HG03108 (cell line): ENCODE data around the gene FAM83F.
"Not testable (repeated sequence)": the region's sequence is repeated elsewhere in the genome, so short reads cannot be mapped to it uniquely, and the experiment has no call there.

ENCODE experiments used
- ATAC-seq: cut with Tn5 transposase; IDR thresholded peaks from one replicate; pipeline ENCODE4 v1.9.1; 2021; ENCODE audit warnings: moderate library complexity; ENCODE audit not compliant: unreplicated experiment

The FAM83F gene

DNA sequence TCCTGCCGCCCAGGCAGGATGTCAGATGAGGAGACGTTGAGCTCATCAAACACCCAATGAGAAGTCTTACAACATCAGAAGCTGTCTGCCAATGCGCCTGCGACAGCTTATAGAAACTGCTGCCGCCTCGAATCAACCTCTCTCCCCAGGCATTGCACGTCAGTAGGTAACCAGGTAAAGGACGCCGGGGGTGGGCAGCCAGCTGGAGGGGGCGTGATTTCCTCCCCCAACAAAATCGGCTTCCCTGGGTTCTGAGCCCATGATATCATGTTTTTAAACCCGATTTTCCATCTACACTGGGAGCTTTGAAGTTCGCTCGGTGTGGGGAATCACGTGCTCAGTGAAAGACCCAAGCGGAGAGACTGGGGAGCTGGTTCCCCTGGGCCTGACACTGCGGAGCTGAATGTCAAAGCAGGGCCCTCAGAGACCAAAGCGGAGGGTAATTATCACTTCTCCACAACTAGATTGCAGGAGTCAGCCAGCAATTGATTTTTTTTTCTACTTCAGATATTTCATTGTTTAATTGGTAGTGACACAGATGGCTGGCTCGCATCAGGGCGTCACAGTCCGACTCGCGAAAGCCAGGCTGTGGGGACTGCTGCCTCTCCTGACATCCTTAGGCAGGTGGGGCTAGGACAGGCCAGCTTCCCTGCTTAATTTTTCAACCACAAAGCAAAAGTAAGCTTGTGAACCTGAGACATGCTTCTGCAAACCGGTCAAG is 15.4 kb downstream of the FAM83F start:
- no peak for ATAC-seq

DNA sequence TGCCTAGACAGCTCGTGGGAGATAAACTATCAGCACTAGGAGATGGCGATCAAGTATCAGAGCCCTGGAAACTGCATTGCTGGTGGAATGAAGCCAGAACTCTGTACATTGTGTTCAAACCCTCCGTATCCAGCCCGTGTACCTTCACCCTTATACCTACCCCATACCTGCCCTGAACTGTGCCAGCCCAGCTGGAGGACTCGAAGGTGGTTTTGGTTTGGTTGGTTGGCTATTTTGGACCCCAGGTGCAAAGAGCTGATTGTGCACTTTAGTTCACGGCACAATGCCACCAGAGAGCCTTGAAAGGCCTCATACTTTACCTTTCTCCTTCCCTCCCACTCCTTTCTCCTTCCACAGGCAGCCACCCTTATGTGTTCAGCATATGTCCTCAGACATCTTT is 16.0 kb downstream of the FAM83F start:
- no peak for ATAC-seq

DNA sequence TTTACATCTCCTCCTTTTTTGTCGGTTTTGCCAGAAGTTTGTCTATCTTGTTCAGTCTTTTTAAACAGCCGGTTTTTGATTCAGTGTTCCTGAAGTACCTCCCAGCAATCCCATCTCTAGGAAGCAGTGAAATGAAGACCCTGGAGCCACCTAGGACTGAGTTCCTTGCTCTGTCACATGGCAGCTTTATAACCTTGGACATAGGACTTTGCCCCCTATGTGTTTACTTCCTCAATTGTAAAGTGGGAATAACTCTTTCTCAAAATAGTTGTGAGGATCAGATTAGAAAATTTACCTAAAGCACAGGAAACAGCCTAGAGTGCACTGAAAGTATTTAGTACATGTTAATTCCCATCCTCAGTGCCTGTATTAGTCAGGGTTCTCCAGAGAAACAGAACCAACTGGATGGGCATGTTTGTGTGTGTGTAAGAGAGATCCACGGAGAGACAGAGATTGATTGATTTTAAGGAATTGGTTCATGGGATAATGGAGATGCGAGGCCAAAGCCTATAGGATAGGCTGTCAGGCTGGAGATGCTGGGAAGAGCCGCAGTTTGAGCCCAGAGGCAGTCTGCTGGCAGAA is 20.0 kb downstream of the FAM83F start:
- ATAC-seq = no peak

DNA sequence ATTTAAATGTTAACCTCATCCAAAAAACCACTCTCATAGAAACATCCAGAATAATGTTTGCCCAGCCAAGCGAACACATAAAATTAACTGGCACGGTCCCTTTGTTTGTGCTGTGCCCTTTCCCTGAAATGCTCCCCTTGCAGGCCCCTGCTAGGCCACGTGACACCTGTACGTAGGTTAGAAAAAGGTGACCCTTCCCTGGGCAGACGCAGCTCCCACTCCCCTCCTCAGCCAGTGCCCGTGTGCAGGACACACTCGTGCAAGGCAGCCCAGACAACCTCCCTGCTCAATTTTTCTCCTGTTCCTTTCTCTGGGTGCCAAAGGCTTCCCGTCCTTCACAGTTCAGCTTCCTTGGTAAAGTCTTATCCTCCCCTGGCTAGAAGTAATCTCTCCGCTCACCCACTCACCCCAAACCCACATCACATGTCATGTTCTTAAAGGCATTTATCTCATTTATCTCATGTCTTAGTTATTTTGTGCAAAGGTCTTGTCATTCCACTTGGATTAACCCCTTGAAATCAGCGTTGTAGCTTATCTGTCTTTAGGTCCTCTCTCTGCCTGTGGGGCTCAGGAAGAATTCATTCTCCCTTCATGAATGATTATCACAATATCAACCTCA is 20.7 kb downstream of the FAM83F start:
- no peak for ATAC-seq

DNA sequence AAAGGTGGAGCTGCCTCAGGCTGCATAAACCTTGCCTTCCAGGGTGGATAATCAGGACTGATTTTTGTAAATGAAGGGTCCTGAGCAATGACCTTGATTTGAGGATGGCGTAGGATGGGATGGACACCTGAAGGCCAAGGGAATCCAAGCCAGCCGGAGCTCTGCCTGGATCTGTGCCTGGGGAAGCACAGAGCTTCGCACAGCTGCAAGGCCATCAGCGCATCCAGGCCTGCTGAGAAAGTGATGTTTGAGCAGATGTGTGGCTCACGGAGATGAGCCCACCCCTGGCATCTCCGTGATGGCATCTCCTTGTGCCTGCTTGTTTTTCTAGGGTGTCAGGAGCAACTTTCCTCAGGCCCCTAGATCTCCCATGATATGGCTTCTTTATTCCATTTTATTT is 23.3 kb downstream of the FAM83F start:
- no peak for ATAC-seq

DNA sequence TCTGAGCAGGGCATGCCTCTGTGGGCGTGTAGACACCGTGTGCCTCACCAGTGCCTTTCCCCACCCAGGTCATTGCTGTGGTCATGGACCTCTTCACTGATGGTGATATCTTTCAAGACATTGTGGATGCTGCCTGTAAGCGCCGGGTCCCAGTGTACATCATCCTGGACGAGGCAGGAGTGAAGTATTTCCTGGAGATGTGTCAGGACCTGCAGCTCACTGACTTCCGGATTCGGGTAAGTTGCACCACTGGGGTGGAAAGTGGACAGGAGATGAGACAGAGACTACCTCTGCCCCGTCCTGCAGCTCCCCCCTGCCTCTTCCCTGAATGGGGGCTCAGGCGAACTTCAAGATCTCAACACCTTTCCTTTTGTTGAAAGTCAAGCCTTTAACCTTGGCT is 24.3 kb downstream of the FAM83F start:
- no peak for ATAC-seq

DNA sequence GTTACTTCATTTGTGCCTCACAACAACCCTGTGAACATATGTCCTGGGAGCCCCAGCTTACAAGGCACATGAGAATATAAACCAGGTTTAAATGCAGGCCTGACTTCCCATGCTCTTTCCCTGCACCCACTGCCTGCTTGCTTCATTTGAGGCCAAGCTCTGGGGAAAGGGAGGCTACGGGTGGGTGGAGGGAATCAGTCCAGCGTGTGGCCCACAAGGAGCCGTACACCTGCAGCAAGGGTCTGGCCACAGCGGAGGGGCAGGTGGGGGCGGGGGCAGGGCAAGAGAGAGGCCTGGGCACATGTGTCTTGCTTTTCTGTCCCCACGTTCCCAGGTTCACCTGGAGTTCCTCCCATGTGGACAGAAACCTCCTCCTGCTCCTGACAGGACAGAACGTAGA is 26.2 kb downstream of the FAM83F start:
- ATAC-seq = no peak

DNA sequence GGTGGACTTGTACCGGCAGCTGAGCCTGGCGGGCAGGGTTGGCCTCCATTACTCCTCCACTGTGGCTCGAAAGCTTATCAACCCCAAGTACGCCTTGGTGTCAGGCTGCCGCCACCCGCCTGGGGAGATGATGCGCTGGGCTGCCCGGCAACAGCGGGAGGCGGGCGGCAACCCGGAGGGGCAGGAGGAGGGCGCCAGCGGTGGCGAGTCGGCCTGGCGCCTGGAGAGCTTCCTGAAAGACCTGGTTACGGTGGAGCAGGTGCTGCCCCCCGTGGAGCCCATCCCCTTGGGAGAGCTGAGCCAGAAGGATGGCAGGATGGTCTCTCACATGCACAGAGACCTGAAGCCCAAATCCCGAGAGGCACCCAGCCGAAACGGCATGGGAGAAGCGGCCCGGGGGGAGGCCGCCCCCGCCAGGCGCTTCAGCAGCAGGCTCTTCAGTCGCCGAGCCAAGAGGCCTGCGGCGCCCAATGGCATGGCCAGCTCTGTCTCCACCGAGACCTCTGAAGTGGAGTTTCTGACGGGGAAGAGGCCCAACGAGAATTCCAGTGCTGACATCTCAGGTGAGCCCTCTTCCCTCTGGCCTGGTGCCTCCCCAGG is 26.7 kb downstream of the FAM83F start:
- no peak for ATAC-seq

DNA sequence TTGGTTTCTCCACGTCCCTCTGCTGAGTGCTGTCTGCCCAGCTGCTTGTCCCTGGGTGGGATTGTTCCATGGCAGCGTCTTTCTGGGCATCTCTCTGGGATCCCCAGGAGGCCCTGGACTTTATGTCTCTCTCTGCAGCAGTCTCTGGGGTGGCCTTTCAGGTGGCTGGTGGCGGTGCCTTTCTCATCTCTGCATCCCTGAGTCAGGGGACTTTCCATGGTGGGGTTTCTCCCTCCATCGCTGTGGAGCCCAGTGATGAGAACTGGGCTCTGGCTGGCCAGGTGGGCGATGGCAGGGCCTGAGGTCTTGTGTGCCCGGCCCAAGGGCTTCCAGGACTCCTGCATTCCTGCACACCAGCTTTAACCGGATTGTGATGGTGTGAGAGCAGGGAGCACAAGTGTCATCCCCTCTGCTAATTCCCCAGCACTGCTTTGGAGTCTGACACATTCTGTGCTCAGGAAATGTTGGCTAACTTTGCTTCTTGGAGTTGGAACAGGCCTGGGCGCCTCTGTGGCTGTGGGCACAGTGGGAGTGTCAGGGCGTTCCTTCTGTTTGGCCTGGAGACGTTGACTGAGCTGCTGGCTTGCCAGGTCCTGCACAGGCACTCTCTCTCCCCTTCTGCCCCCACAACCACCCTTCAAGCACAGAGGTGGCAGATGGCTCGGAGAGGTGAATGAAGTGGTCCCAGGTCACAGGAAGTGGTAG is 27.9 kb downstream of the FAM83F start:
- ATAC-seq = no peak

DNA sequence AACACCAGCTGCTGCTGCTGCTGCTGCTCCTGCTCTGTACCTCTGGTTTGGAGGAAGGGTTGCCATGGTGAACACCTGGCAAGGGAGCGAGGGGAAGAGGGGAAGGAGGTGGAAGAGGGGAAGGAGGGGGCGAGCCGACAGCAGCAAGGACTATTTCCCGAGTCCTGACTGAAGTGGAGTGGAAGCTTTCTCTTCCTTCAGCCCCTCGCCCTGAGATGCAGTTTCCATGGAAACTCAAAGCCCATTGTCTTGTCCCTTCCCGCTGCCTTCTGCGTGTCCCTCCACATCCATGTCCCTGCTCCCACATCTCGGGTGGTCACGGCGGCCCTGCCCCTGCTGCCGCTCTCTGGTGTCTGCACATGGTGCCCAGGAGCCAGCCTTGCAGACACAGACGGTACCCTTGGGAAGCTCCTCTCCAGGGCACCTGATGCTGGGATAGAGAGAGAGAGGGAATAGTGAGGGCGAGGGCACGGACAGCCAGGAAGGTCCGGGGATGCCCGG is 28.6 kb downstream of the FAM83F start:
- ATAC-seq = no peak

DNA sequence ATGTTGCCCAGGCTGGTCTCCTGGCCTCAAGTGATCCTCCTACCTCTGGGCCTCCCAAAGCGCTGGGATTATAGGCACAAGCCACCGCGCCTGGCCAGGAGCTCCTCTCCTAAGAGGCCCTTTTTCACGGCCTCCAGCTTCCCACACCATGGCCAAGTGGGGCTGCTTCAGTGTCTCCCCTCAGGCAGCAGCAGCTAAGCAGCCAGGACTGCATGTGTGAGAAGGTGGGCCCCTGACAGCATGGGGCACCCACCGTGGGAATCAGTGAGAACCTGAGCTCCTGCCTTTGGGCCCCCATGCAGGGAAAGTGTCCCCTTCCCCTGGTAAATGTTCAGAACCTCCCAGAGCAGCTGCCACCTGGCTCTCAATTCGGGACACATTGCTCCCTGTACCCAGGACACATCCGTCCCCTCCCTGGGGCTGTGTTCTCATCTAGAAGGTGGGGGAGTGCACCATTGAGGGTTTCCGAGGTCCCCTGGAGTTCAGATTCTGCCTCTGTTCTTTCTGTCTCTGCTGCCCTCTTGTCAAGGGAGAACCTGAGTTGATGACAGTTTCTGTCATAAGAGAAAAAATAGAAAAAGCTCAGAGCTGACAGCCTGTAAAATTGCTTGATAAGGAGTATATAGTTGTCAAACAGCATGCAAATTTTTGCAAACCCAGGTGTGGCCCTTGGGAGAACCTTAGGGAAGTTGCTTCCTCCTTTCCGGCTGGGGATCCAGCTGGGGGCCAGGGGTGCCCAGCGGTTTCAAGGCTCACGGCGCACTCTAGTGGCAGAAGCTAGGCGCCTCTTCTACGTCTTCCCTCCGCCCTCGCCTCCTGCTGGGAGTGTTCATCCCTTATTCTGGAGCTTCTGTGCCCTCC is 29.7 kb downstream of the FAM83F start:
- ATAC-seq = no peak

DNA sequence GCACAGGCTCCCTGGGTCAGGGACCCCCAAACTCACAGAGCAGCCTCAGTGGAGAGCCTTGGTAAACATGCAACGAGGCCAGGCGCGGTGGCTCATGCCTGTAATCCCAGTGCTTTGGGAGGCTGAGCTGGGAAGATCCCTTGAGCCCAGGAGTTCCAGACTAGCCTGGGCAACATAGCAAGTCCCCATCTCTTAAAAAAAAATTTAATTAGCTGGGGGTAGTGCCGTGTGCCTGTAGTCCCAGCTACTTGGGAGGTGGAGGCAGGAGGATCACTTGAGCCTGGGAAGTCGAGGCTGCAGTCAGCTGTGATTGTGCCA is 30.3 kb downstream of the FAM83F start:
- not testable (repeated sequence) for ATAC-seq

DNA sequence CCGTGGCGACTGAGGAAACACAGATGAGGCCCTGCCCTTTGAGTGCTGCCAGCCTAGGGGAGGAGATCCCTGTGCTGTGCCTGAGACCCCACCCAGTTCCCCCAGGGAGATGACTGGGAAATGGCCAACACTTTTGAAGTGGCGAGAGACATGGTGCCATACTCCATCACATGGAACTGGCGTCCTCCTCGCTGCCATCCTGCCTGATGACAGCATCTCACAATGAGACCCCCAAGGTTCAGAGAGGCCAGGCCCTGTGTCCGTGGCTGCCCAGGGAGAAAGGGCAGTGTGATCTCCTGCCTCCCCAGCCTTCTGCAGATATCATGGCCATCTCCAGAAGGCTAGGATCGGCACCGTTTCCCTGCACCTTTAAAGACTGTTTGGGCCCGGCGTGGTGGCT is 31.1 kb downstream of the FAM83F start:
- no peak for ATAC-seq

DNA sequence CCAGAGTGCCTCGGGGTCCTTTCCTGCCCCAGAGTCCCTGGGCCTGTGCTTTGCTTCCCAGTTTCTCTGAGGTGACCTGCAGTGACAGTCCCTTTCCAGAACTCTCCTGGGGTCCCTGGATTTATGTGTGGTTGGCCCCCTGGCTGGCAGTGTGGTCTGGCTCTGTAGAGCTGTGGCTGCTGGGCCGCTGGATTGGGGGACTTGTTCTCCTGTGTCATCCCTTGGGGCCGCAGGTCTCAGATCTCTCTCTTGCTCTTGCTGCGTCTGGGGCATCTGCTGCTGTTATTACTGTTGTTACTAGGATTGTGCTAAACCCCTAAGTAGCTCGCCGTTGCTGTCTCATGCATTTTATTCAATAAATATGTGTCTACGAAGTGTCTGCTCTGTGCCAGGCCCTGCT is 31.9 kb downstream of the FAM83F start:
- no peak for ATAC-seq

DNA sequence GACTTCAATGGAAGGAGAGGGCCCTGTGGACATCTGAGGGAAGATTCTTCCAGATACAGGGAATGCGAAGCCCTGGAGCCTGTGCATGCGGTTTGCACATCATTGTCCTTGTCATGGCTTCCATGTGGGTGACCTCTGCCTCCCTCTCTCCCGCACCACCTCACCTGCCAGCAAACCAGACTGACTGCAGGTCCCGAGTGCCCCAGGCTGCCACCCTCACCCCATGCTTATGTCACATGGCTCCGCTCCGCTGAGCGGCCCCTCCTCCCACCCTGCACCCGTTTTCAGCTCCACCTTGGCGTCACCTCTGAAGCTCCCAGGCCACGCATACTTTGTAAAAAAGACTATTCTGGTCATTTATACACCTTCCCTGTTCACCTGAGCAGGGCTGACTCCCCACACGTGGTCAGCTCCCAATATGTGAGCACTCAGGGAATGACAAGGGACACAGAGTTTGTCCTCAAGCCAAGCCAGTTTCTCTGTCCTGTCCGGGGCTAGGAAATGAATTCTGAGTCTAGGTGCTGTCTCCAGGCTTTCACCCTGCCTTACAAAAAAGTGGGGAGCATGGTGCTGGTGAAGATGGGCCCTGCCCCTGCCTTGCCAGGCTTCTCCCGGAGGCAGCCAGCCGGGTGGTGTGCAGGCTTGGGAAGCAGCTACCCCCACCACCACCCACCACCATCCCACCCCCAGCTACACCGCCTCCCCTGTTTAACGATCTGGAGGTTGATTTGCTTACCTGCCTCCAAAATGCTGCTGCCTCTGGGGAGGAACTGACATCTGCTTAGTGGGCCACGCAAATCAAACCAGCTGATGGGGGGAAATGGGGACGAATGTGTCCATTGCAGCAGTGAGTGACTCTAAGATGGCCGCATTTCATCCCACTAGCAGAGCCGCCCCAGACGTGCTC is 32.7 kb downstream of the FAM83F start:
- ATAC-seq = no peak

DNA sequence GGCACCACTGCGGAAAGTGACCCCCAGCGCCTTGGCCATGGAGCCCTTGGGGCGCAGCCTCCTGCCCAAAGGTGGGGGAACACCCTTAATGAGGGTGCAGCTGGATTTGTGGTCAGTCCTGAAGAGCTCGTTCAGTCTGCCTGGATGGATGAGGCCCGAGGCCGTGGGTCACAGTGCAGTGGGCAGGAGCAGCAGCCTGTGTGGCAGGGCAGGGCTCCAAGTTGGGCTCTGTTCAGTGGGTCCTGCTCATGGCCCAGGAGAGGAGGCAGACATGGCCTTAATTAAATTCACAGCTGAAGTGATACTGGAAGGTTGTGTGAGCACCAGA is 33.3 kb downstream of the FAM83F start:
- no peak for ATAC-seq

DNA sequence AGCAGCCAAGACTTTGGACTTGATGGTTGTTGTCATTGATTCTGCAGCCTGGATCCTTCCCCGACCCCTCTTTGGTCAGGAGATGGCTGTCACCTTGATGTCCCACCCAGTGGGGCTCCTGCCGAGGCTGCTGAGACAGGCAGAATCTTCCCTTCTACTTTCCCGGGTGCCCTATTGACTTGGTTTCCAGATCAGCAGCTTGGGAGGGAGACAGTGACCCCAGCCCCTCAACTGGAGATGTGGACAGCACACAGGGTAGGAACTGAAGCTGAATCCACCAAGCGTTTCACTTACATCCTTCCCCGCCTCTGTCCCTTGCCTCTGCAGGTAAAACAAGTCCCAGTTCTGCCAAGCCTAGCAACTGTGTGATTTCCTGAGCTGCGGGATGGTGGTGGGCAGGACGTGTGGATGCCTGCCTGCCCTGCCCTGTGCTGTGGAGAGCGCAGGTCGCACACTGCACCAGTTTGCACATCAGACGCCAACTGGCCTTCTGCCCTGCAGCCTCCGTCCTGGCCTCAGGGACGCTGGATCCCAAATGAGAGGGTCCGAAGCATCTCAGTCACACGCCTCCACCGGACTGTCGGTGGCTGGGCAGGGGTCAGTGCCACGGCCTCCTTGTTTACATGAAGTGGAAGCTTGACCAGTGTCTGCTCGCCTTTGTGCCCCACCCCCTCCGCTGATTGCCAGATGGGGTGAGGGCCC is 34.6 kb downstream of the FAM83F start:
- no peak for ATAC-seq

DNA sequence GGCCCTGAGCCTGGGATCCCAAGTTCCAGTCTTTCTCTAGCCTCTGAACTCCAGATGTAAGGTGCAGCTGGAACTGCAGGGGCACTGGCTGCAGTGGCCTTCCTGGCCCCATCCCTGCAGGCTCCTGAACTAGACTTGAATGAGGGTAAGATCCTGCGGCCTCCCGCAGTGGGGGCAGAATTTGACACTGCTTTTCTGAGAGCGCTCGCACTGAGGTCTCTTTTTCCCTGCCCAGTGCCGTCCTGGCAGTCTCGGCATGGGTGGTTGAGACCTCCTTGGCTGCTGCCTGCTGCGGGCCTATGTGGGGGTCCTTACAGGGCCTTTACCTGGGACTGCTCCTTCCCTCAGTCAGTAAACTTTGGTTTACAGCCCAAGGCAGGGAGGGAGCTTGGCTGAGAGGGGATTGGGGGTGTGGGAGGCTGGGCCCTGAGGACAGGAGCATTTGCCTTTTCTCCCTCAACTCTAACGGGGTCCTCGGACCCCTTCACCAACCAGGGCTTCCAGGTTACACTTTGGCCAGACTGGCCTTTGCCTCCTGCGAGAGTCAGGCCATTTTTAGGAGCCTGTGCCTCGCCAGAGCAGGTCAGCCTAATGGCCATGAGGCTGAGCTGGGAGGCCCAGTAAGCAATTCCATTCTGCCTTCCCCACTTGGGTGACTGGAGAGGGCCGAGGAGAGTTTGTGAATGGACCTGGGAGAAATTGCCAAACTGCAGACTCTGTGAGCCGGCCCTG is 35.4 kb downstream of the FAM83F start:
- ATAC-seq = no peak

DNA sequence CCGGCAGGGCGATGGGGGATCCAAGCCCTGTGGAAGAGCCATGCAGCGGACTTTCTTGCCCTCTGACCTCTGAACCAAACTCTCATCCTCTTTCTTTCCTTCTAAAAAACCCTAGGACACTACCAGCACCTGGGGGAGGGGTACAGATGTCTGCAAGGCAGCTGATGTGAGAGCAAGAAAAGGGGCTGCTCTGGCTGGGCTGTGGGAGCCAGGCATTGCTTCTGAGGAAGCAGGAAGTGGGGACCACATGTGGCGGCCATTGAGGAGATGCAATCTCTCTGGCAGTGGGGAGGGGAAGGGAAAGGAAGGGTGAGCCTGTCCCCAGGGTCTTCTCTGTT is 36.0 kb downstream of the FAM83F start:
- no peak for ATAC-seq
